Cardiac ventricle fibroblast (primary cell): ENCODE measurements around the gene TMEM44. TPM values are rescaled to one million over a fixed set of nuclear protein-coding genes. Genes with fewer than 3 reads are reported as not detected.

Experiments used
- total RNA-seq: library from RNA; depleted of rRNA; stranded (reverse); fragments of >200 nt; gene quantifications from 2 replicates; pipeline ENCODE4 v1.2.3, GENCODE V29; 2015

TMEM44 gene
- 15.7 and 16.3 TPM in 2 replicates for total RNA-seq

GRCh38 chr3:194633349-194634004 is at the start of gene TMEM44:
TMEM44 (minus strand) TSS chr3:194633419; CDS start chr3:194633215, 204 bp downstream.

GRCh38 chr3:194671900-194672808 is 38.9 kb upstream of the TMEM44 start, which contains the start of gene LSG1:
LSG1 (minus strand) TSS chr3:194672191; CDS start chr3:194672162, 29 bp downstream.

Other genes starting within 250 kb of the TMEM44 start
- gene GP5, start 234.2 kb downstream of the TMEM44 start, total RNA-seq, result 0.06 and 0.10 TPM in 2 replicates
- 161 and 188 TPM in 2 replicates for gene ATP13A3, start 146.4 kb downstream of the TMEM44 start, total RNA-seq
- 11.7 and 17.9 TPM in 2 replicates for gene LSG1, start 38.8 kb upstream of the TMEM44 start, total RNA-seq
- 34.6 and 35.0 TPM in 2 replicates for gene FAM43A, start 52.5 kb upstream of the TMEM44 start, total RNA-seq